Keratinocyte (primary cell): ENCODE results near the gene AGFG2. TPM values are rescaled to one million over a fixed set of nuclear protein-coding genes. Genes with fewer than 3 reads are reported as not detected.

Experiments used
- DNase-seq: peaks from one replicate; pipeline ENCODE4 v3.0.0-alpha.2; 2011; ENCODE audit warnings: low read depth, missing footprints, low spot score
- FAIRE-seq: peaks from 2 replicates; lab custom pipeline; 2011; peaks lifted over from hg19 to GRCh38; lab: Jason Lieb, UNC
- H2AFZ ChIP-seq: 2 replicates; pipeline ENCODE4 v1.6.0; 2012; ENCODE audit warnings: low read length, control low read depth, inconsistent platforms; ENCODE audit not compliant: control insufficient read depth
- H3K27ac ChIP-seq: 2 replicates; pipeline ENCODE4 v1.5.1; 2011; ENCODE audit warnings: low read length; ENCODE audit not compliant: control insufficient read depth, insufficient read depth
- H3K27me3 ChIP-seq: 3 replicates; pipeline ENCODE4 v1.6.0; 2011; ENCODE audit warnings: low read length; ENCODE audit not compliant: control insufficient read depth, insufficient read depth; ENCODE audit errors: extremely low read depth
- H3K36me3 ChIP-seq, 2 experiments: 2 replicates in 1 of 2; 3 replicates in 1 of 2; pipeline ENCODE4 v1.5.1; 2011; ENCODE audit warnings: low read length in 2 of 2, mild to moderate bottlenecking in 1 of 2; ENCODE audit not compliant: control insufficient read depth in 2 of 2, insufficient read depth in 2 of 2; ENCODE audit errors: extremely low read depth in 1 of 2
- H3K4me1 ChIP-seq: 3 replicates; pipeline ENCODE4 v1.5.1; 2011; ENCODE audit warnings: low read length; ENCODE audit not compliant: control insufficient read depth, insufficient read depth; ENCODE audit errors: extremely low read depth
- H3K4me2 ChIP-seq: 3 replicates; pipeline ENCODE4 v1.6.0; 2011; ENCODE audit warnings: low read depth, low read length; ENCODE audit not compliant: control insufficient read depth, insufficient read depth; ENCODE audit errors: extremely low read depth
- H3K4me3 ChIP-seq, 3 experiments: fragments of 200-600 bp in 1 of 3; sonication (generic) in 1 of 3; 2 replicates in 2 of 3; 3 replicates in 1 of 3; pipeline ENCODE4 v1.5.1; 2011 to 2016; ENCODE audit warnings: low read length in 3 of 3, mild to moderate bottlenecking in 3 of 3, control low read depth in 2 of 3, inconsistent platforms in 1 of 3, low read depth in 1 of 3, mixed read lengths in 1 of 3, mixed run types in 1 of 3, moderate library complexity in 1 of 3; ENCODE audit not compliant: control insufficient read depth in 2 of 3, insufficient read depth in 2 of 3; ENCODE audit errors: extremely low read depth in 1 of 3
- H3K79me2 ChIP-seq: 2 replicates; pipeline ENCODE4 v1.6.0; 2012; ENCODE audit warnings: low read length; ENCODE audit not compliant: control insufficient read depth, insufficient read depth
- H3K9ac ChIP-seq: 3 replicates; pipeline ENCODE4 v1.6.0; 2011; ENCODE audit warnings: low read length; ENCODE audit not compliant: control insufficient read depth, insufficient read depth; ENCODE audit errors: extremely low read depth
- H3K9me1 ChIP-seq: 3 replicates; pipeline ENCODE4 v1.6.0; 2011; ENCODE audit warnings: low read length; ENCODE audit not compliant: control insufficient read depth, insufficient read depth; ENCODE audit errors: extremely low read depth
- H3K9me3 ChIP-seq: 2 replicates; pipeline ENCODE4 v1.5.1; 2012; ENCODE audit warnings: low read depth, low read length; ENCODE audit not compliant: control insufficient read depth
- H4K20me1 ChIP-seq: 3 replicates; pipeline ENCODE4 v1.6.0; 2011; ENCODE audit warnings: low read length; ENCODE audit not compliant: control insufficient read depth, insufficient read depth; ENCODE audit errors: extremely low read depth
- CTCF ChIP-seq, 3 experiments: IDR thresholded peaks in 1 of 3; conservative IDR thresholded peaks in 1 of 3; optimal IDR thresholded peaks in 1 of 3; 2 replicates in 2 of 3; 3 replicates in 1 of 3; pipeline versions ENCODE3 to v1.5.1; 2011; ENCODE audit warnings: low read length in 3 of 3, mild to moderate bottlenecking in 3 of 3, moderate library complexity in 2 of 3, control low read depth in 1 of 3, inconsistent platforms in 1 of 3; ENCODE audit not compliant: insufficient read depth in 2 of 3; ENCODE audit errors: extremely low read depth in 1 of 3
- EZH2 ChIP-seq: IDR thresholded peaks from one replicate; pipeline ENCODE4 v1.6.1; 2012; ENCODE audit warnings: inconsistent platforms, mild to moderate bottlenecking, low read length, moderate library complexity
- dilution Hi-C: fragments of 300-500 bp; cut with MboI; formaldehyde crosslinking; loops from one replicate; pipeline ENCODE4 v1.7.0; 2020; ENCODE audit warnings: low sequenced_read_pairs; ENCODE audit not compliant: extremely low pct_ligation_motif_present
- polyA plus RNA-seq, 5 experiments: library from polyadenylated mRNA; depleted of rRNA in 3 of 5; stranded (reverse) in 3 of 5; stranded (forward) in 1 of 5; unstranded in 1 of 5; fragments of >200 nt; gene quantifications; 1 replicate in 1 of 5; 2 replicates in 3 of 5; 3 replicates in 1 of 5; pipeline versions ENCODE4 v1.2.1 to v1.2.3, GENCODE V29; 2011 to 2012; ENCODE audit warnings: missing spikeins in 2 of 5, low read depth in 1 of 5, low replicate concordance in 1 of 5

The AGFG2 gene
- polyA plus RNA-seq, 1 donor (not counting 4 experiments of a cell fraction or from before 2014, with no cell fraction given) = 3.4 TPM

GRCh38 chr7:100574362-100575205 lies 35.6 kb downstream of the AGFG2 start:
- DNase-seq (no peak), FAIRE-seq (no peak)
- H2AFZ ChIP-seq = no peak overlapping the region
- no peak overlapping the region for H3K4me2 ChIP-seq
- no peaks in the 10 kb centered on the region for H3K9me3 ChIP-seq
- no peak overlapping the region for H3K4me3 ChIP-seq
- H3K79me2 ChIP-seq = no peaks in the 10 kb centered on the region
- H4K20me1 ChIP-seq = no peaks in the 10 kb centered on the region
- H3K27ac ChIP-seq = no peak overlapping the region
- peaks cover 3% of the 10 kb centered on the region for H3K4me1 ChIP-seq
- H3K9me1 ChIP-seq = no peaks in the 10 kb centered on the region
- TF ChIP-seq EZH2 = no peak
- peaks cover 0 to 27% of the 10 kb centered on the region in 2 experiments for H3K36me3 ChIP-seq
- dilution Hi-C loops = no loop called here
- no peak overlapping the region for H3K9ac ChIP-seq
- H3K27me3 ChIP-seq = peaks cover 18% of the 10 kb centered on the region

- no peak for DNase-seq
- Histone ChIP-seq H3K79me2 (no peaks in the 10 kb centered on the region), H3K27me3 (peaks cover 12% of the 10 kb centered on the region), H3K9me3 (no peaks in the 10 kb centered on the region), H4K20me1 (no peaks in the 10 kb centered on the region), H3K4me2 (no peak overlapping the region), H3K36me3 (peaks cover 0 to 30% of the 10 kb centered on the region in 2 experiments), H3K4me1 (peaks cover 3% of the 10 kb centered on the region), H3K27ac (no peak overlapping the region), H3K9ac (no peak overlapping the region), H3K9me1 (no peaks in the 10 kb centered on the region), H3K4me3 (no peak overlapping the region), H2AFZ (no peak overlapping the region)
- dilution Hi-C loops = no loop called here
- TF ChIP-seq CTCF (optimal IDR thresholded peaks at IDR 0.05 in 1 of 3, IDR thresholded peaks at IDR 0.05 in 1 of 3, conservative IDR thresholded peaks at IDR 0.05 in 1 of 3; ENCODE audit: extremely low read depth in 1 of 3, insufficient read depth in 2 of 3, low read length in 3 of 3) (no peak), EZH2 (no peak)
- no peak for FAIRE-seq
These were observed 36.2 kb downstream of the AGFG2 start for GRCh38 chr7:100575206-100575631.
